K562 (cell line): ENCODE results near the gene MAPK8IP1. TPM values are rescaled to one million over a fixed set of nuclear protein-coding genes. Genes with fewer than 3 reads are reported as not detected.

Experiments
- ATAC-seq: fragments of 200-7000 bp; cut with Tn5 transposase; 3 replicates; pipeline ENCODE4 v1.9.1; 2020; ENCODE audit warnings: moderate library complexity
- Bru-seq: library from RNA; stranded (reverse); fragments of 400-500 nt; gene quantifications from one replicate; lab custom pipeline; 2021; lab: Mats Ljungman, UMichigan
- BruChase-seq, 2 experiments: library from RNA; stranded (reverse); fragments of 400-500 nt; gene quantifications; one replicate each; lab custom pipeline; 2021; lab: Mats Ljungman, UMichigan
- BruUV-seq: library from RNA; stranded (reverse); fragments of 400-500 nt; replicated peaks from 2 replicates; lab custom pipeline; 2021; lab: Mats Ljungman, UMichigan
- CTCF ChIA-PET: fragments of 300-600 bp; formaldehyde crosslinking; extraction: SDS; loops from one replicate; lab custom pipeline; 2021; ENCODE audit warnings: low intra/inter-chr PET ratio; lab: Yijun Ruan, JAX
- POLR2A ChIA-PET: fragments of 300-600, 350-650 bp; sonication (Branson Sonifier 250); formaldehyde crosslinking; extraction: SDS; loops from one replicate; lab custom pipeline; 2021; ENCODE audit warnings: antibody characterized with exemption, inconsistent platforms; lab: Yijun Ruan, JAX
- DNase-seq, 4 experiments: peaks; one replicate each; pipeline versions ENCODE4 v3.0.0 to v3.0.0-alpha.2; 2011 to 2018; ENCODE audit warnings: low spot score in 3 of 4, mixed read lengths in 3 of 4; ENCODE audit errors: extremely low read depth in 1 of 4
- FAIRE-seq: peaks from 2 replicates; lab custom pipeline; 2011; peaks lifted over from hg19 to GRCh38; lab: Jason Lieb, UNC
- H2AFZ ChIP-seq: 2 replicates; pipeline ENCODE4 v1.6.0; 2011; ENCODE audit warnings: low read depth, low read length, control low read depth, inconsistent platforms
- H3K27ac ChIP-seq: fragments of 200-600 bp; 3 replicates; pipeline ENCODE4 v1.8.0; 2011; ENCODE audit warnings: low read depth, mild to moderate bottlenecking, control low read depth, inconsistent platforms, low read length, moderate library complexity, mixed read lengths; ENCODE audit errors: extremely low read depth
- H3K27me3 ChIP-seq, 2 experiments: fragments of 300-600 bp in 1 of 2; 2 replicates in 1 of 2; 3 replicates in 1 of 2; pipeline versions ENCODE4 v1.6.0 to v1.8.0; 2011; ENCODE audit warnings: inconsistent platforms in 2 of 2, low read length in 2 of 2, mild to moderate bottlenecking in 1 of 2, mixed read lengths in 1 of 2, moderate library complexity in 1 of 2; ENCODE audit not compliant: control insufficient read depth in 2 of 2, insufficient read depth in 2 of 2
- H3K36me3 ChIP-seq: fragments of 300-600 bp; 3 replicates; pipeline ENCODE4 v1.8.0; 2011; ENCODE audit warnings: mild to moderate bottlenecking, low read length, inconsistent platforms; ENCODE audit not compliant: control insufficient read depth, insufficient read depth
- H3K4me1 ChIP-seq, 2 experiments: fragments of 200-600 bp in 1 of 2; replicated peaks in 1 of 2; 2 replicates in 1 of 2; 3 replicates in 1 of 2; pipeline versions ENCODE4 v1.5.1 to v1.8.0; 2011; ENCODE audit warnings: inconsistent platforms in 2 of 2, low read length in 2 of 2, mild to moderate bottlenecking in 1 of 2, mixed read lengths in 1 of 2, moderate library complexity in 1 of 2; ENCODE audit not compliant: control insufficient read depth in 2 of 2, insufficient read depth in 2 of 2
- H3K4me2 ChIP-seq: 2 replicates; pipeline ENCODE4 v1.6.1; 2011; ENCODE audit warnings: low read length, control low read depth, inconsistent platforms, mixed read lengths; ENCODE audit not compliant: insufficient read depth
- H3K4me3 ChIP-seq: fragments of 200-600 bp; sonication (generic), shearing (Covaris generic); 2 replicates; pipeline ENCODE4 v1.5.1; 2016; ENCODE audit warnings: control low read depth, inconsistent platforms
- H3K79me2 ChIP-seq: fragments of 200-600 bp; 3 replicates; pipeline ENCODE4 v1.8.0; 2011; ENCODE audit warnings: low read length, inconsistent platforms; ENCODE audit not compliant: control insufficient read depth, insufficient read depth
- H3K9ac ChIP-seq, 2 experiments: 2 replicates each; pipeline versions ENCODE4 v1.6.0 to v1.6.1; 2011; ENCODE audit warnings: low read depth in 2 of 2, low read length in 2 of 2, control low read depth in 1 of 2, inconsistent platforms in 1 of 2, mild to moderate bottlenecking in 1 of 2, mixed read lengths in 1 of 2; ENCODE audit not compliant: insufficient read depth in 1 of 2
- H3K9me1 ChIP-seq: one replicate; pipeline ENCODE4 v1.6.0; 2011; ENCODE audit warnings: inconsistent platforms, mild to moderate bottlenecking, low read length, moderate library complexity; ENCODE audit not compliant: control insufficient read depth, insufficient read depth
- H3K9me3 ChIP-seq: replicated peaks from 2 replicates; pipeline ENCODE4 v1.5.1; 2011; ENCODE audit warnings: low read depth, low read length, inconsistent platforms; ENCODE audit not compliant: control insufficient read depth, insufficient read depth
- H4K20me1 ChIP-seq: replicated peaks from 2 replicates; pipeline ENCODE4 v1.6.1; 2011; ENCODE audit warnings: low read length, inconsistent platforms, mixed read lengths; ENCODE audit not compliant: control insufficient read depth, insufficient read depth
- BACH1 ChIP-seq: fragments of 200-800 bp; sonication (Bioruptor generic); IDR thresholded peaks from 2 replicates; pipeline ENCODE4 v1.6.1; 2016; ENCODE audit warnings: missing genetic modification characterization, missing compliant biosample characterization
- MTA1 ChIP-seq: fragments of 450-650 bp; IDR thresholded peaks from 2 replicates; pipeline ENCODE4 v1.6.1; 2017; ENCODE audit warnings: borderline replicate concordance
- MTA3 ChIP-seq: fragments of 450-650 bp; formaldehyde crosslinking; IDR thresholded peaks from 2 replicates; pipeline ENCODE4 v1.6.1; 2017; ENCODE audit warnings: mild to moderate bottlenecking, borderline replicate concordance
- PRMT5 ChIP-seq: sonication (generic); formaldehyde crosslinking; IDR thresholded peaks from 2 replicates; pipeline ENCODE4 v1.5.0; 2020; ENCODE audit warnings: missing genetic modification reagents
- PURB ChIP-seq: sonication (generic); formaldehyde crosslinking; IDR thresholded peaks from 2 replicates; pipeline ENCODE4 v1.9.0; 2021; ENCODE audit warnings: low read depth, mild to moderate bottlenecking, missing genetic modification reagents
- SP1 ChIP-seq: sonication (generic); formaldehyde crosslinking; IDR thresholded peaks from 2 replicates; pipeline ENCODE4 v1.8.1; 2022; ENCODE audit warnings: mild to moderate bottlenecking, missing genetic modification reagents
- ZBTB49 ChIP-seq: sonication (generic); formaldehyde crosslinking; IDR thresholded peaks from 2 replicates; pipeline ENCODE4 v1.8.0; 2022; ENCODE audit warnings: missing genetic modification reagents, mild to moderate bottlenecking, borderline replicate concordance
- WGBS: fragments of 100-300 bp; shearing (Covaris generic); methylation state at CpG from one replicate; pipeline ENCODE4 v1.1.6; 2016; ENCODE audit warnings: low coverage, mixed read lengths; ENCODE audit not compliant: insufficient coverage; ENCODE audit errors: missing lambda C conversion rate; 5-methylcytosine and 5-hydroxymethylcytosine counted together
- in situ Hi-C: fragments of 300-500 bp; cut with MboI; formaldehyde crosslinking; loops from 4 replicates; pipeline ENCODE4 v1.15.0; 2018; ENCODE audit warnings: inconsistent platforms, mixed read lengths
- intact Hi-C: fragments of 100-400 bp; cut with micrococcal nuclease; formaldehyde crosslinking; loops from 2 replicates; pipeline ENCODE4 v1.14.2; 2022
- long read RNA-seq, 3 experiments: library from polyadenylated mRNA in 2 of 3; library from RNA in 1 of 3; unstranded in 2 of 3; stranded (forward) in 1 of 3; transcript quantifications; one replicate each; pipeline ENCODE4 v2.0.0, GENCODE V29; 2019 to 2022
- polyA minus RNA-seq, 3 experiments: library from RNA; depleted of rRNA, polyadenylated mRNA; stranded (reverse); fragments of >200 nt; gene quantifications; 2 replicates each; pipeline ENCODE4 v1.2.3, GENCODE V29; 2011
- polyA plus RNA-seq, 8 experiments: library from polyadenylated mRNA; depleted of rRNA in 4 of 8; stranded (reverse) in 5 of 8; unstranded in 3 of 8; fragments of >200 nt; fragmentation: Nextera tagmentation in 2 of 8; fragmentation: Illumina TruSeq in 1 of 8; extraction: Ambion mirVana in 2 of 8; extraction: Trizol in 1 of 8; gene quantifications; 2 replicates each; pipeline versions ENCODE4 v1.2.1 to v1.2.3, GENCODE V29; 2011 to 2014; ENCODE audit warnings: inconsistent platforms in 1 of 8, missing spikeins in 1 of 8
- total RNA-seq, 7 experiments: library from RNA; depleted of rRNA in 6 of 7; stranded (reverse); fragments of >200 nt in 6 of 7; fragmentation: Illumina TruSeq in 2 of 7; extraction: Trizol in 2 of 7; gene quantifications; 2 replicates each; pipeline versions ENCODE4 v1.2.1 to v1.2.3, GENCODE V29; 2011 to 2021; ENCODE audit warnings: low replicate concordance in 1 of 7
- TF ChIP-seq, protein P1 (sequence below): sonication (generic); formaldehyde crosslinking; IDR thresholded peaks from 2 replicates; pipeline ENCODE4 v1.9.0; 2022; ENCODE audit warnings: mild to moderate bottlenecking, missing genetic modification reagents
- TF ChIP-seq, protein P2 (sequence below): sonication (generic); formaldehyde crosslinking; IDR thresholded peaks from 2 replicates; pipeline ENCODE4 v1.8.0; 2023; ENCODE audit warnings: mild to moderate bottlenecking, missing genetic modification reagents

The MAPK8IP1 gene
- total RNA-seq (2011; cell fraction: chromatin; rRNA removed; ENCODE audit: low replicate concordance) = 1.4 and 6.4 TPM in 2 replicates
- 4.3 and 4.5 TPM in 2 replicates for total RNA-seq (2011; cell fraction: nucleolus; rRNA removed)
- total RNA-seq (2011; cell fraction: nucleoplasm; rRNA removed) = 2.4 and 2.6 TPM in 2 replicates
- total RNA-seq (2014; rRNA removed) (5.4 and 8.0 TPM in 2 replicates), total RNA-seq (2014; rRNA removed; fragmentation: Illumina TruSeq; extraction: Trizol) (0.89 and 1.5 TPM in 2 replicates), total RNA-seq (2015; rRNA removed; fragmentation: Illumina TruSeq; extraction: Trizol) (2.1 and 2.3 TPM in 2 replicates), total RNA-seq (2021) (6.6 and 6.9 TPM in 2 replicates), polyA plus RNA-seq (2011; rRNA removed) (2.5 and 3.9 TPM in 2 replicates), polyA plus RNA-seq (2014; fragmentation: Illumina TruSeq; extraction: Trizol) (2.9 and 4.0 TPM in 2 replicates), polyA plus RNA-seq (2014; fragmentation: Nextera tagmentation; extraction: Ambion mirVana) (under 1 TPM; 0.13 to 0.14 TPM), polyA plus RNA-seq (2014; rRNA removed) (4.3 and 4.9 TPM in 2 replicates), polyA minus RNA-seq (2011; rRNA and poly(A)+ RNA removed) (1.6 and 1.7 TPM in 2 replicates), Bru-seq, nascent RNA (percentile 41 among the genes with signal in this experiment), BruChase-seq, experiment 1, labeled RNA remaining after a 2-hour chase (percentile 39 among the genes with signal in this experiment), BruChase-seq, experiment 2, labeled RNA remaining after a 6-hour chase (percentile 42 among the genes with signal in this experiment)
- polyA plus RNA-seq (2011; cell fraction: cytosol; rRNA removed) = 4.4 and 9.8 TPM in 2 replicates
- 7.2 and 11.0 TPM in 2 replicates for polyA plus RNA-seq (2011; cell fraction: nucleus; rRNA removed)
- polyA plus RNA-seq (2012) = 3.3 and 3.7 TPM in 2 replicates
- 4.6 and 9.6 TPM in 2 replicates for polyA minus RNA-seq (2011; cell fraction: cytosol; rRNA and poly(A)+ RNA removed)
- 1.5 and 1.7 TPM in 2 replicates for polyA minus RNA-seq (2011; cell fraction: nucleus; rRNA and poly(A)+ RNA removed)
- long read RNA-seq, experiment 1, partial matches to known transcripts = 30 of 32 reads
- long read RNA-seq, experiment 1, other reads (novel, unspliced or antisense) = 2 of 32 reads
- long read RNA-seq, experiment 2, partial matches to known transcripts = 4 of 10 reads
- long read RNA-seq, experiment 2, other reads (novel, unspliced or antisense) = 6 of 10 reads
- long read RNA-seq, experiment 3, partial matches to known transcripts = 2 of 3 reads
- long read RNA-seq, experiment 3, other reads (novel, unspliced or antisense) = 1 of 3 reads

GRCh38 chr11:45885274-45885920 is at the start of gene MAPK8IP1:
TSS of gene MAPK8IP1 (plus strand) at chr11:45885651. CDS start at chr11:45885821, 170 bp downstream.
- peaks cover 0 to 26% of the 10 kb centered on the region in 2 experiments; a peak in 3 of 5 replicates for H3K4me1 ChIP-seq
- H3K9me1 ChIP-seq = no peaks in the 10 kb centered on the region
- ATAC-seq (peak; percentile 87), FAIRE-seq (peak; percentile 35), DNase-seq (peak; percentile 73 to 98 (median 94))
- CTCF ChIA-PET = interaction anchor here (0.6 kb wide), 1 partner anchor 433 kb away, joined by 3 read pairs; no protein-coding TSS in a partner anchor
- BruUV-seq = no TSS peak
- H4K20me1 ChIP-seq = peaks cover 30% of the 10 kb centered on the region
- intact Hi-C loops (no loop called here), in situ Hi-C loops (no loop called here)
- peak within 1 kb of the TSS in 1 of 2 experiments; percentile 81; a peak in 2 of 4 replicates for H3K9ac ChIP-seq
- WGBS = 4% methylated on average over 18 of the region's 73 CpGs
- H3K4me3 ChIP-seq = peak within 1 kb of the TSS; percentile 55
- H3K36me3 ChIP-seq = peaks cover 21% of the 10 kb centered on the region; the same call in 2 of the 3 replicates
- H3K4me2 ChIP-seq = peak within 1 kb of the TSS; percentile 52
- no peaks in the 10 kb centered on the region for H3K9me3 ChIP-seq
- POLR2A ChIA-PET = no interaction called here
- H2AFZ ChIP-seq = peak within 1 kb of the TSS; percentile 66; the same call in 1 of the 2 replicates
- no peaks in the 10 kb centered on the region for H3K27me3 ChIP-seq
- no peak within 1 kb of the TSS for H3K27ac ChIP-seq
- no peaks in the 10 kb centered on the region for H3K79me2 ChIP-seq
- TF ChIP-seq PRMT5 (CRISPR knock-in tag) = peak; percentile 40; the same call in 1 of the 2 replicates
- TF ChIP-seq, protein P1, sequence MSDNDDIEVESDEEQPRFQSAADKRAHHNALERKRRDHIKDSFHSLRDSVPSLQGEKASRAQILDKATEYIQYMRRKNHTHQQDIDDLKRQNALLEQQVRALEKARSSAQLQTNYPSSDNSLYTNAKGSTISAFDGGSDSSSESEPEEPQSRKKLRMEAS = peak; percentile 32; the same call in 1 of the 2 replicates
- no peak for TF ChIP-seq PURB (CRISPR knock-in tag)
- TF ChIP-seq MTA1 = no peak
- TF ChIP-seq MTA3 = no peak
- TF ChIP-seq SP1 = peak; percentile 69
- TF ChIP-seq BACH1 = no peak
- TF ChIP-seq ZBTB49 (CRISPR knock-in tag) = no peak
- TF ChIP-seq, protein P2, sequence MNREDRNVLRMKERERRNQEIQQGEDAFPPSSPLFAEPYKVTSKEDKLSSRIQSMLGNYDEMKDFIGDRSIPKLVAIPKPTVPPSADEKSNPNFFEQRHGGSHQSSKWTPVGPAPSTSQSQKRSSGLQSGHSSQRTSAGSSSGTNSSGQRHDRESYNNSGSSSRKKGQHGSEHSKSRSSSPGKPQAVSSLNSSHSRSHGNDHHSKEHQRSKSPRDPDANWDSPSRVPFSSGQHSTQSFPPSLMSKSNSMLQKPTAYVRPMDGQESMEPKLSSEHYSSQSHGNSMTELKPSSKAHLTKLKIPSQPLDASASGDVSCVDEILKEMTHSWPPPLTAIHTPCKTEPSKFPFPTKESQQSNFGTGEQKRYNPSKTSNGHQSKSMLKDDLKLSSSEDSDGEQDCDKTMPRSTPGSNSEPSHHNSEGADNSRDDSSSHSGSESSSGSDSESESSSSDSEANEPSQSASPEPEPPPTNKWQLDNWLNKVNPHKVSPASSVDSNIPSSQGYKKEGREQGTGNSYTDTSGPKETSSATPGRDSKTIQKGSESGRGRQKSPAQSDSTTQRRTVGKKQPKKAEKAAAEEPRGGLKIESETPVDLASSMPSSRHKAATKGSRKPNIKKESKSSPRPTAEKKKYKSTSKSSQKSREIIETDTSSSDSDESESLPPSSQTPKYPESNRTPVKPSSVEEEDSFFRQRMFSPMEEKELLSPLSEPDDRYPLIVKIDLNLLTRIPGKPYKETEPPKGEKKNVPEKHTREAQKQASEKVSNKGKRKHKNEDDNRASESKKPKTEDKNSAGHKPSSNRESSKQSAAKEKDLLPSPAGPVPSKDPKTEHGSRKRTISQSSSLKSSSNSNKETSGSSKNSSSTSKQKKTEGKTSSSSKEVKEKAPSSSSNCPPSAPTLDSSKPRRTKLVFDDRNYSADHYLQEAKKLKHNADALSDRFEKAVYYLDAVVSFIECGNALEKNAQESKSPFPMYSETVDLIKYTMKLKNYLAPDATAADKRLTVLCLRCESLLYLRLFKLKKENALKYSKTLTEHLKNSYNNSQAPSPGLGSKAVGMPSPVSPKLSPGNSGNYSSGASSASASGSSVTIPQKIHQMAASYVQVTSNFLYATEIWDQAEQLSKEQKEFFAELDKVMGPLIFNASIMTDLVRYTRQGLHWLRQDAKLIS = no peak
